Trophoblast cell (in vitro differentiated cells and primary cell): ENCODE measurements around the gene RBM19.
A peak's percentile ranks its signal among the peaks of the same experiment; 100 is the strongest.

Source experiments
- DNase-seq, 2 donors: peaks; one replicate each; pipeline ENCODE4 v3.0.0-alpha.2; 2016
- H2AFZ ChIP-seq: 2 replicates; pipeline ENCODE4 v1.6.1; 2013; ENCODE audit warnings: low read length, moderate library complexity, mild to moderate bottlenecking; ENCODE audit not compliant: insufficient read depth, poor library complexity
- H2AK5ac ChIP-seq: 2 replicates; pipeline ENCODE4 v1.6.1; 2013; ENCODE audit warnings: mild to moderate bottlenecking, low read length
- H2BK120ac ChIP-seq: 2 replicates; pipeline ENCODE4 v1.6.1; 2013; ENCODE audit warnings: low read length, mild to moderate bottlenecking, moderate library complexity; ENCODE audit not compliant: insufficient read depth, poor library complexity
- H2BK12ac ChIP-seq: 2 replicates; pipeline ENCODE4 v1.6.1; 2013; ENCODE audit warnings: mild to moderate bottlenecking, low read length, moderate library complexity
- H2BK5ac ChIP-seq: 2 replicates; pipeline ENCODE4 v1.6.1; 2013; ENCODE audit warnings: low read length, low read depth, moderate library complexity, mild to moderate bottlenecking; ENCODE audit not compliant: poor library complexity
- H3K14ac ChIP-seq: 2 replicates; pipeline ENCODE4 v1.6.1; 2013; ENCODE audit warnings: mild to moderate bottlenecking, low read length
- H3K18ac ChIP-seq: 2 replicates; pipeline ENCODE4 v1.6.1; 2013; ENCODE audit warnings: mild to moderate bottlenecking, low read length
- H3K23ac ChIP-seq: 2 replicates; pipeline ENCODE4 v1.6.1; 2013; ENCODE audit warnings: low read length
- H3K27ac ChIP-seq: 2 replicates; pipeline ENCODE4 v1.5.1; 2013; ENCODE audit warnings: low read depth, mild to moderate bottlenecking, inconsistent platforms, low read length, moderate library complexity
- H3K27me3 ChIP-seq: 2 replicates; pipeline ENCODE4 v1.6.1; 2013; ENCODE audit warnings: inconsistent platforms, mild to moderate bottlenecking, low read length, moderate library complexity; ENCODE audit not compliant: insufficient read depth
- H3K36me3 ChIP-seq, 2 experiments: 1 replicate in 1 of 2; 2 replicates in 1 of 2; pipeline ENCODE4 v1.6.1; 2013; ENCODE audit warnings: low read length in 2 of 2, mild to moderate bottlenecking in 2 of 2, moderate library complexity in 1 of 2; ENCODE audit not compliant: insufficient read depth in 2 of 2, control insufficient read depth in 1 of 2
- H3K4ac ChIP-seq: 2 replicates; pipeline ENCODE4 v1.6.1; 2013; ENCODE audit warnings: low read depth, mild to moderate bottlenecking, low read length, moderate library complexity
- H3K4me1 ChIP-seq, 2 experiments: 1 replicate in 1 of 2; 2 replicates in 1 of 2; pipeline ENCODE4 v1.6.1; 2013; ENCODE audit warnings: low read length in 2 of 2, mild to moderate bottlenecking in 2 of 2, moderate library complexity in 1 of 2; ENCODE audit not compliant: insufficient read depth in 2 of 2, control insufficient read depth in 1 of 2
- H3K4me2 ChIP-seq: 2 replicates; pipeline ENCODE4 v1.6.1; 2013; ENCODE audit warnings: inconsistent platforms, mild to moderate bottlenecking, low read length, moderate library complexity
- H3K4me3 ChIP-seq: 2 replicates; pipeline ENCODE4 v1.5.1; 2013; ENCODE audit warnings: mild to moderate bottlenecking, low read depth, low read length, inconsistent platforms
- H3K79me1 ChIP-seq: one replicate; pipeline ENCODE4 v1.6.1; 2013; ENCODE audit warnings: low read length
- H3K79me2 ChIP-seq: 2 replicates; pipeline ENCODE4 v1.6.1; 2013; ENCODE audit warnings: low read length, mild to moderate bottlenecking; ENCODE audit not compliant: control insufficient read depth, insufficient read depth, poor library complexity
- H3K9ac ChIP-seq: 2 replicates; pipeline ENCODE4 v1.6.1; 2013; ENCODE audit warnings: mild to moderate bottlenecking, low read length
- H3K9me3 ChIP-seq: 2 replicates; pipeline ENCODE4 v1.6.1; 2013; ENCODE audit warnings: low read depth, mild to moderate bottlenecking, control low read depth, inconsistent platforms, low read length; ENCODE audit not compliant: insufficient read depth
- H4K12ac ChIP-seq: 2 replicates; pipeline ENCODE4 v1.6.1; 2013; ENCODE audit warnings: low read depth, mild to moderate bottlenecking, low read length, moderate library complexity
- H4K8ac ChIP-seq: 2 replicates; pipeline ENCODE4 v1.6.1; 2013; ENCODE audit warnings: low read depth, mild to moderate bottlenecking, low read length, moderate library complexity
- H4K91ac ChIP-seq: one replicate; pipeline ENCODE4 v1.6.1; 2013; ENCODE audit warnings: low read depth, mild to moderate bottlenecking, low read length, moderate library complexity
- WGBS: extraction: QIAGEN DNeasy Blood & Tissue Kit; methylation state at CpG from one replicate; pipeline ENCODE4 v1.1.7; 2013; ENCODE audit warnings: missing lambda C conversion rate; ENCODE audit not compliant: insufficient read length, insufficient coverage; ENCODE audit errors: extremely low coverage; 5-methylcytosine and 5-hydroxymethylcytosine counted together

RBM19 gene

DNA sequence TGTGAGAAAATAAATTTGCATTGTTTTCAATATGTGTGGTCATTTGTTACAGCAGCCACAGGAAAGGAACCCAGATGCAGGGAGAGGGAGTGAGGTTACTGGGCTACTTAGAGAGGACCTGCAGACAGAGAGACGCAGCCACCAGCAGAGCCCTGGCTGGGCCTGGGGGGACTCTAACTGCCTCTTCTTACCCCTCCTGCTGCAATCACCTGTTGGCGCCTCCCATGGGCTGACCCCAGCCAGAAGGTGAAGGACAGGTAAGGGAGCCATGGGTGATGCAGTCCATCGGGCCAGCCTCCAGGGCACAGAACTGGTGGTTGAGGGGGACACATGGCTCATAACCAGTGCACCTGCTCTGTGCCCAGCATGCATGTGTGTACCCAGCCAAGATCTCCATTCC, 15.8 kb upstream of the RBM19 start:
- H3K4me1 ChIP-seq = no peaks in the 10 kb centered on the region
- no peak overlapping the region for H3K27ac ChIP-seq
- H4K8ac ChIP-seq = no peak overlapping the region
- no peak overlapping the region for H3K14ac ChIP-seq
- no peak overlapping the region for H2AFZ ChIP-seq
- no peak overlapping the region for H3K9ac ChIP-seq
- no peak overlapping the region for H2AK5ac ChIP-seq
- H3K4me2 ChIP-seq = no peak overlapping the region
- H2BK120ac ChIP-seq = no peak overlapping the region
- no peaks in the 10 kb centered on the region for H3K79me1 ChIP-seq
- H3K4ac ChIP-seq = no peak overlapping the region
- H3K36me3 ChIP-seq = no peaks in the 10 kb centered on the region
- H2BK5ac ChIP-seq = no peak overlapping the region
- H3K23ac ChIP-seq = no peak overlapping the region
- H2BK12ac ChIP-seq = no peak overlapping the region
- peaks cover 2% of the 10 kb centered on the region for H3K9me3 ChIP-seq
- DNase-seq = no peak
- H4K12ac ChIP-seq = no peak overlapping the region
- no peak overlapping the region for H3K4me3 ChIP-seq
- whole genome bisulfite sequencing = no CpG with 5 or more reads among the region's 3 CpGs
- no peaks in the 10 kb centered on the region for H3K27me3 ChIP-seq
- H3K79me2 ChIP-seq = no peaks in the 10 kb centered on the region
- no peak overlapping the region for H3K18ac ChIP-seq
- H4K91ac ChIP-seq = no peak overlapping the region

GRCh38 chr12:113980537-113981337, 14.6 kb upstream of the RBM19 start:
- Histone ChIP-seq H4K12ac (no peak overlapping the region), H4K8ac (no peak overlapping the region), H3K4me1 (no peaks in the 10 kb centered on the region), H4K91ac (no peak overlapping the region), H3K27ac (no peak overlapping the region), H2AK5ac (no peak overlapping the region), H2BK5ac (no peak overlapping the region), H3K27me3 (no peaks in the 10 kb centered on the region), H3K9me3 (peaks cover 2% of the 10 kb centered on the region), H2BK12ac (no peak overlapping the region), H3K23ac (no peak overlapping the region), H3K79me1 (no peaks in the 10 kb centered on the region), H3K14ac (no peak overlapping the region), H2AFZ (no peak overlapping the region), H3K9ac (no peak overlapping the region), H3K4ac (no peak overlapping the region), H2BK120ac (no peak overlapping the region), H3K4me2 (no peak overlapping the region), H3K4me3 (no peak overlapping the region), H3K18ac (no peak overlapping the region), H3K79me2 (no peaks in the 10 kb centered on the region), H3K36me3 (no peaks in the 10 kb centered on the region)
- peak; percentile 46 to 87 for DNase-seq
- WGBS = no CpG with 5 or more reads among the region's 12 CpGs

DNA sequence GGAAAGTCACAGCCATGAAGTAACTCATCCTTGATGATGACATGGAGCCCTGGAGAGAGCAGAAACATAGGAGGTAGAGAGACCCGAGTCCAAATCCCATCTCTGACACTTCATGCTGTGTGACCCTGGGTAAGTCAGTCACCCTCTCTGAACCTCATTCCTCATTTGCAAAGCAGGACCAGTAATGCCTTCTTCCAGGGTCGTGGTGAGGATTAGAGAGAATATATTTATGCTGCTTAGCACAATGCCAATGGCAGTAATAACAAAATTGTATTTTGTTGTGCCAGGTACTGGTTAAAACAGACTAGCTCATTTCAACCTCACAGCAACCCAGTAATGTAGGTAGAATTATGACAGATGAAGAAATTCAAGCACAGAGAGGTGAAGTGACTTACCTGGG, 13.9 kb upstream of the RBM19 start:
- H2BK12ac ChIP-seq = no peak overlapping the region
- no peak overlapping the region for H2BK120ac ChIP-seq
- H3K9me3 ChIP-seq = peaks cover 2% of the 10 kb centered on the region
- no peaks in the 10 kb centered on the region for H3K79me2 ChIP-seq
- H3K14ac ChIP-seq = no peak overlapping the region
- H3K18ac ChIP-seq = no peak overlapping the region
- DNase-seq = no peak
- H2AK5ac ChIP-seq = no peak overlapping the region
- H3K4me3 ChIP-seq = no peak overlapping the region
- no peak overlapping the region for H4K8ac ChIP-seq
- H3K4me1 ChIP-seq = no peaks in the 10 kb centered on the region
- no peak overlapping the region for H2BK5ac ChIP-seq
- no CpG with 5 or more reads among the region's 2 CpGs for WGBS
- H3K9ac ChIP-seq = no peak overlapping the region
- no peak overlapping the region for H3K23ac ChIP-seq
- H3K4me2 ChIP-seq = no peak overlapping the region
- H3K4ac ChIP-seq = no peak overlapping the region
- H4K91ac ChIP-seq = no peak overlapping the region
- no peak overlapping the region for H4K12ac ChIP-seq
- H3K27ac ChIP-seq = no peak overlapping the region
- H3K79me1 ChIP-seq = no peaks in the 10 kb centered on the region
- no peaks in the 10 kb centered on the region for H3K36me3 ChIP-seq
- H2AFZ ChIP-seq = no peak overlapping the region
- H3K27me3 ChIP-seq = no peaks in the 10 kb centered on the region

DNA sequence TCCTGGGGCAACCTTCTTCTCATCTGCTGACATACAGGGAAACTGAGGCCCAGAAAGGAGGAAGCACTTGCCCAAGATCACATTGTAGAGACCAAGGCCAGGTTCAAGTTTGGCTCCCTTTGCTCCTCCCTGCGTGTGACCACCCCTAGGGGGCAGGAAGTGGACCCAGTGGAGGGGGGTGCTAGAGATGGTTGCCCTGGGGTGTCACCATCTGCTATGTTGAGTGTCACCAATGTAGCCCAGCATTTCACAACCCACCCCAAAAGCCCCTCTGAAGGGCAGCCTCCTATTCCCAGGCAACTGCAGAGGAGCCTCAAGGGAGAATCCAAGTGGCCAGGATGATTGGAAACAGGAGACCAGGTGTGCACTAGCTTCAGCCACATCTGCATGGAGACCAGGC, 12.0 kb upstream of the RBM19 start:
- H3K4me2 ChIP-seq = no peak overlapping the region
- no peak overlapping the region for H3K18ac ChIP-seq
- H3K36me3 ChIP-seq = no peaks in the 10 kb centered on the region
- no peak overlapping the region for H3K4ac ChIP-seq
- no peak overlapping the region for H3K9ac ChIP-seq
- no peak overlapping the region for H2BK12ac ChIP-seq
- H3K79me1 ChIP-seq = no peaks in the 10 kb centered on the region
- no peak overlapping the region for H3K4me3 ChIP-seq
- H3K27me3 ChIP-seq = no peaks in the 10 kb centered on the region
- no peak for DNase-seq
- WGBS = no CpG with 5 or more reads among the region's 1 CpG
- no peaks in the 10 kb centered on the region for H3K79me2 ChIP-seq
- H3K23ac ChIP-seq = no peak overlapping the region
- no peak overlapping the region for H2BK120ac ChIP-seq
- H4K8ac ChIP-seq = no peak overlapping the region
- no peak overlapping the region for H4K12ac ChIP-seq
- no peaks in the 10 kb centered on the region for H3K4me1 ChIP-seq
- no peak overlapping the region for H2AK5ac ChIP-seq
- no peak overlapping the region for H3K27ac ChIP-seq
- no peak overlapping the region for H2BK5ac ChIP-seq
- no peak overlapping the region for H2AFZ ChIP-seq
- H3K9me3 ChIP-seq = peaks cover 2% of the 10 kb centered on the region
- H3K14ac ChIP-seq = no peak overlapping the region
- H4K91ac ChIP-seq = no peak overlapping the region
